Ascending aorta (tissue), 2 donors: Measurements from ENCODE around the gene SETD6. TPM values are rescaled to one million over a fixed set of nuclear protein-coding genes. Genes with fewer than 3 reads are reported as not detected.
"Not testable (repeated sequence)": the region's sequence is repeated elsewhere in the genome, so short reads cannot be mapped to it uniquely, and the experiment has no call there.

Experiments
- DNase-seq, 2 donors: peaks; one replicate each; pipeline ENCODE4 v3.0.0-alpha.2; 2019; ENCODE audit warnings: low spot score in 2 of 2
- H3K27ac ChIP-seq, 2 donors: fragments of 200-600 bp; sonication (generic); one replicate each; pipeline ENCODE4 v1.5.1; 2016 to 2017; ENCODE audit warnings: mild to moderate bottlenecking in 1 of 2
- H3K27me3 ChIP-seq: fragments of 200-600 bp; sonication (generic); one replicate; pipeline ENCODE4 v1.5.1; 2017
- H3K36me3 ChIP-seq, 2 donors: fragments of 200-600 bp; sonication (generic); one replicate each; pipeline ENCODE4 v1.5.1; 2016
- H3K4me1 ChIP-seq, 2 donors: fragments of 200-600 bp; sonication (generic); one replicate each; pipeline ENCODE4 v1.5.1; 2016 to 2017; ENCODE audit warnings: mild to moderate bottlenecking in 1 of 2
- H3K4me3 ChIP-seq, 2 donors: fragments of 200-600 bp; sonication (generic); one replicate each; pipeline ENCODE4 v1.5.1; 2016 to 2017; ENCODE audit warnings: mild to moderate bottlenecking in 1 of 2
- H3K9me3 ChIP-seq, 2 donors: fragments of 200-600 bp; sonication (generic); one replicate each; pipeline ENCODE4 v1.5.1; 2016
- intact Hi-C: fragments of 100-400 bp; cut with DNase I; formaldehyde crosslinking; loops from one replicate; pipeline ENCODE4 v1.15.1; 2023
- total RNA-seq: library from RNA; depleted of rRNA; stranded (reverse); fragments of >200 nt; gene quantifications from one replicate; pipeline ENCODE4 v1.1.0, GENCODE V29; 2016
- TF ChIP-seq, protein P1 (sequence below), 3 experiments: fragments of 200-600 bp in 2 of 3; fragments of 450-650 bp in 1 of 3; sonication (generic) in 2 of 3; IDR thresholded peaks; one replicate each; pipeline ENCODE4 v1.5.1; 2016 to 2019; ENCODE audit warnings: antibody characterized with exemption in 3 of 3, mild to moderate bottlenecking in 1 of 3, moderate library complexity in 1 of 3

Gene SETD6
- total RNA-seq, 1 donor from 2014 or later = 24.4 TPM

DNA sequence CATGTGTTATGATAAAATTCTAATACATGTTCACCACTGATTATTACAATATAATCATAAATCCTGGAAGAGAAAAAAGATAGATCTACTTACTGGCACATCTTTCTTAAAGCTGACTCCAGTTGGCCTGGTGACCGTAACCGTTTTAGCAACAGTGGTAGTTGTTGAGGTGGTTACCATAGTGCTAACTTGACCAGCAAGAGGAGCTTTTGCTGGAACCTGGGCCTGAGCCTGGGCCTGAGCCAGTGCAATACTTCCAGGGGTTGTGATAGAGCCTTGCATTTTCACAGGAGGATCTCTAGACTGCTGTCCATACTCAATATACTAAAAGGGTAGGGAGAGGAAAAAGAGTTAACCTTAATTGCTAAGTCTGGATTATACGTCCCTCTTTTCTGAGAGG lies 36.2 kb downstream of the SETD6 start:
- peaks cover 70 to 91% of the 10 kb centered on the region in 2 donors for H3K36me3 ChIP-seq
- intact Hi-C loops = no loop called here
- no peak for DNase-seq

DNA sequence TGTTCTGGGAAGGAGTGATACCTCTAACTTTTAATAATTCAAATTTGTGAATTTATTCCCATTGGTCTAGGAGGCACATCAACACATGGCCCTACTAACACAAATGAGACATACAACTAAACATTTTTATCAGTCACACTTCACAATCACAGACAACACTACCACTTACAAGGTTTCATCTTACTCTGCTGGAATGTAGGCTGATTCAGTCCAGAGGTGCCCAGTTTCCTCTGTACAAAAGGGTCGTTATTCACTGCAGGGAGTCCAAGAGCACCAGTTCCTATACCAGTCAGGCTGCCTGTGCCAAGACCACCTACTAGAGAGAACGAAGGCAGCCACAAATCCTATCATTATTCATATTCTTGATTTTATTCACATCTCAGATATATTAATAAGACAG lies 41.4 kb downstream of the SETD6 start:
- no peaks in the 10 kb centered on the region for H3K9me3 ChIP-seq
- peaks cover 50 to 80% of the 10 kb centered on the region in 2 donors for H3K36me3 ChIP-seq
- no peak overlapping the region for H3K27ac ChIP-seq
- DNase-seq = no peak
- intact Hi-C loops = no loop called here
- TF ChIP-seq, protein P1, sequence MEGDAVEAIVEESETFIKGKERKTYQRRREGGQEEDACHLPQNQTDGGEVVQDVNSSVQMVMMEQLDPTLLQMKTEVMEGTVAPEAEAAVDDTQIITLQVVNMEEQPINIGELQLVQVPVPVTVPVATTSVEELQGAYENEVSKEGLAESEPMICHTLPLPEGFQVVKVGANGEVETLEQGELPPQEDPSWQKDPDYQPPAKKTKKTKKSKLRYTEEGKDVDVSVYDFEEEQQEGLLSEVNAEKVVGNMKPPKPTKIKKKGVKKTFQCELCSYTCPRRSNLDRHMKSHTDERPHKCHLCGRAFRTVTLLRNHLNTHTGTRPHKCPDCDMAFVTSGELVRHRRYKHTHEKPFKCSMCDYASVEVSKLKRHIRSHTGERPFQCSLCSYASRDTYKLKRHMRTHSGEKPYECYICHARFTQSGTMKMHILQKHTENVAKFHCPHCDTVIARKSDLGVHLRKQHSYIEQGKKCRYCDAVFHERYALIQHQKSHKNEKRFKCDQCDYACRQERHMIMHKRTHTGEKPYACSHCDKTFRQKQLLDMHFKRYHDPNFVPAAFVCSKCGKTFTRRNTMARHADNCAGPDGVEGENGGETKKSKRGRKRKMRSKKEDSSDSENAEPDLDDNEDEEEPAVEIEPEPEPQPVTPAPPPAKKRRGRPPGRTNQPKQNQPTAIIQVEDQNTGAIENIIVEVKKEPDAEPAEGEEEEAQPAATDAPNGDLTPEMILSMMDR (IDR thresholded peaks at IDR 0.05) = no peak
- no peaks in the 10 kb centered on the region for H3K4me1 ChIP-seq
- H3K27me3 ChIP-seq = no peaks in the 10 kb centered on the region
- H3K4me3 ChIP-seq = no peak overlapping the region

More for the DNA sequence above, 36.2 kb downstream of the SETD6 start:
- H3K27me3 ChIP-seq = no peaks in the 10 kb centered on the region
- H3K27ac ChIP-seq = no peak overlapping the region
- TF ChIP-seq, protein P1 (IDR thresholded peaks at IDR 0.05) = no peak
- H3K4me1 ChIP-seq = no peaks in the 10 kb centered on the region
- H3K4me3 ChIP-seq = no peak overlapping the region
- no peaks in the 10 kb centered on the region for H3K9me3 ChIP-seq

GRCh38 chr16:58563235-58563634 lies 47.9 kb downstream of the SETD6 start:
- no peaks in the 10 kb centered on the region for H3K4me1 ChIP-seq
- H3K4me3 ChIP-seq = no peak overlapping the region
- peaks cover 50 to 61% of the 10 kb centered on the region in 2 donors for H3K36me3 ChIP-seq
- H3K27ac ChIP-seq = no peak overlapping the region
- H3K27me3 ChIP-seq = no peaks in the 10 kb centered on the region
- intact Hi-C loops = no loop called here
- DNase-seq = no peak
- TF ChIP-seq, protein P1 (IDR thresholded peaks at IDR 0.05) = no peak
- no peaks in the 10 kb centered on the region for H3K9me3 ChIP-seq

DNA sequence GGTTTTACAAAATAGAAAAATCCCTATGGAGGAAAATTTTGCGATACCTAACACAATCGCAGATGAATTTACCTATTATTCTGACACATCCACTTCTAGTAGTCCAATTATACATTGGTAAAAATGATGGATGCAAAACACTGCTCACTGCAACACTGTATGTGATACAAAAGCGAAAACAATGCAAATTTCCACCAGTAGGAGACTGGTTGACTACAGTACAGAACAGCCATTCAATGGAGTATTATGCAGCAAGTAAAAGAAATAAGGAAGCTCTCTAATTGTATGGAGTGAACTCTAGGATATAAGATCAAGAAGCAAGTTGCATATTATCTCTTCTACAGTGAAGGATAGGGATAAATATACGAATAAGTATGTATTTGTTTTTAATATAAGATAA lies 48.5 kb downstream of the SETD6 start:
- Histone ChIP-seq H3K9me3 (no peaks in the 10 kb centered on the region), H3K27me3 (no peaks in the 10 kb centered on the region), H3K4me3 (no peak overlapping the region), H3K4me1 (no peaks in the 10 kb centered on the region), H3K36me3 (peaks cover 50 to 60% of the 10 kb centered on the region in 2 donors), H3K27ac (no peak overlapping the region)
- intact Hi-C loops = no loop called here
- TF ChIP-seq, protein P1 (IDR thresholded peaks at IDR 0.05) = no peak
- DNase-seq = no peak

GRCh38 chr16:58565697-58566096 lies 50.4 kb downstream of the SETD6 start:
- H3K27me3 ChIP-seq, H3K27ac ChIP-seq, intact Hi-C loops, H3K4me1 ChIP-seq, H3K9me3 ChIP-seq, DNase-seq, H3K4me3 ChIP-seq: not testable (repeated sequence)
- peaks cover 41 to 58% of the 10 kb centered on the region in 2 donors for H3K36me3 ChIP-seq

Other genes starting within 250 kb of the SETD6 start
- gene PRSS54, start 220.5 kb upstream of the SETD6 start, total RNA-seq = not detected
- gene GINS3, start 123.0 kb upstream of the SETD6 start, total RNA-seq = 21.8 TPM
- gene NDRG4, start 15.4 kb upstream of the SETD6 start, total RNA-seq = 150 TPM
- 324 TPM for gene CNOT1, start 114.3 kb downstream of the SETD6 start, total RNA-seq
- 23.5 TPM for gene SLC38A7, start 169.3 kb downstream of the SETD6 start, total RNA-seq
- 48.7 TPM for gene GOT2, start 218.8 kb downstream of the SETD6 start, total RNA-seq